ENCODE measurements around the gene PPARG.

Gene PPARG

DNA sequence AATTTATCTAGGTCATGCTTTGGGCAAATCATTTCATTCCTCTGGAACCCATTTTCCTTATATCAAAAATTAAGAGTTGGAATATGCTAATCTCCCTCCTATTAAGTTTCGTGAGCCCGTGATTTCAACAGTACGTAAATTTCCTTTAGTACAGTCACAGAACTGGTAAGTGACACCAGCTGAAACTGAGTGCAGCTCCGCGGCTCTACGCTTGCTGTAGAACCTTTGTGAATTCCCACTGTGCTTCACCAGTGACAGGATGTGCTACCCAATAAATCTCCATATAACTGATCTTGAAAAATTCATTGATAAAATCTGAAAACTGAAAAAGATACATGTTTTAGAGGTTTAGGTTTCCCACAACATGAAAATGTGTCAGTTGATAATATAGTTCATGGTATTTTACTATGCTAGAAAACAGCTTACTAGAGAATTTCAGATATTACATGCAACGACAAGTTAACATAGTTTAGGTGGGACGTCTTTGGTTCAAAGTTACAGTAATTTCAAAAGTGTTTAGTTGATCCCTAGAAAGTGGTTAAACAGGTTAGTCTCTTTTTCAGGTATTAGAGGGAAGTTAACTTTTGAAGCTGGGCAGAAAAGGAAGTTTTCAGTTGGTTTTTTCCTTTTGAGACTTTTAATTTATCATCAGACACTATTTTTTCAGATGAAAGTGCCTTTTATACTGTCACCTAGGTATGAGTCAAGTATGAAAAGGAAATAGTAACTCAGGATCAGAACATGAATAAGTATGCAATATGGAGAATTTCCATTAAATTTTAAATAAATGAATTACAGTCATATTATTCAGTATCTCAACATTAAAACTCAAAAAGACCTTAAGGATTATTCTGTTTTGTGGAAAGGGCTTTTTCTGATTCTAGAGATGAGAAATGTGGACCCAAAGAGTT, 57.0 kb downstream of the PPARG start:
- DNase-seq, result no peak

DNA sequence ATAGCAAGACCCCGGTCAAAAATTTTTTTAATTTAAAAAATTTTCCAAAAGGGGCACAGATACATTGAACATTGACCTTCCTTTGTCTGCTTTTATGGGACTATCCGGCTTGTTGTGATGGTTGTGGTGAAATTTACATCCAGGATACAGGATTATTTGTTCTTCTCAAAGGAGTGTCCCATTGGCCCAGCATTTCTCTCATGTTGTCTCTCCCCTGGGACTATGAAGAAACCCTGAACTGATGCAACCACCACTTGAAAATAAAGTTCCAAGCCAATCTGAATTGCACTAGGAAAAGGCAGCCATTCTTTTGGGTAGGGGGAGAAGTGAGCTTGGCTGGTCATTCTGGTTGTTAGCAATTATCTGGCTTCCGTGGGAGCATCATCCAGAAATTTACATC, 58.4 kb downstream of the PPARG start:
- no peak for DNase-seq

DNA sequence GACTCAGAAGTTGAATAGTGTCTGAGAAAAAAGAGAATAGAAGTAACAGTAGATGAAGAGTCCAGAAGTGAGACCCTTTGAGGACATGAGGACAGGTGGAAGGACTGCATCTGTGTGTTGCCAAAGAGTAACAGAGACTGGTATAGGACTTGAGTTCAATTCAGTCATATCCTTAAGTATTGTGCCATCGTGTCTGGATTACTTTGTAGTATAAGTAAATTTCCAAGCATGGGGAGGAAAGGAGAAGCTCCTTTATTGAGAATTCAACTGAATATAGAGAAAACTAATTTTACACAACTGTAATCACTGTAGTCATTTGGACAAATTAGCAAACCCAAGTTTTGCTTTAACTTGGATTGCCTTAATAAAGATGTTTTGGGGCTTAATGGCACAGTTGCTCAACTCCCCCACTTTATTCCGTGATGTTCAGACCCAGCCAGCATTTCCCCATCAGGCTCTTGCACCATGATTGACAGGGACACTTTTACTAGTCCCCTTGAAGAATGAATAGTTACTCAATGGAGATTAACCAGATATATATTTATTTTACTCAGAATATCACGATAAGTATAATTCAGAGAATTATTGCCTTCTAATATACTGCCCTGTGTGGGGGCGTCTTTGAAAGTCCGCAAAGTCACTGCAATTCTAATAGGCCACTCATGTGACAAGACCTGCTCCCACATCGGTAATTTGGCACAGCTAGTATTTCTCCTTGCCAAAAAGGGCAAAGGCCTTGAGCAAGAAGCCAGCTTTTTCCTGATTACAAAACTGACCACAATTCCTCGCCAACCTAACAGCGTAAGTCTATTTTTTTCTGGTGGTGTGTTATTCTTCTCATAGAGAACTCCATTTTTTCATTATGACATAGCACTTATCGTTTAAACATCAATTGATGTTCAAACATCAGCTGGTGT, 61.3 kb downstream of the PPARG start:
- DNase-seq, result no peak

DNA sequence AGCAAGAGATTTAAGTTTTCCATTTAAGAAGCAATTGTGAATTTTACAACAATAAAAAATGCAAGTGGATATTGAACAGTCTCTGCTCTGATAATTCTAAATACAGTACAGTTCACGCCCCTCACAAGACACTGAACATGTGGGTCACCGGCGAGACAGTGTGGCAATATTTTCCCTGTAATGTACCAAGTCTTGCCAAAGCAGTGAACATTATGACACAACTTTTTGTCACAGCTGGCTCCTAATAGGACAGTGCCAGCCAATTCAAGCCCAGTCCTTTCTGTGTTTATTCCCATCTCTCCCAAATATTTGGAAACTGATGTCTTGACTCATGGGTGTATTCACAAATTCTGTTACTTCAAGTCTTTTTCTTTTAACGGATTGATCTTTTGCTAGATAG, 62.3 kb downstream of the PPARG start:
- no peak for DNase-seq

DNA sequence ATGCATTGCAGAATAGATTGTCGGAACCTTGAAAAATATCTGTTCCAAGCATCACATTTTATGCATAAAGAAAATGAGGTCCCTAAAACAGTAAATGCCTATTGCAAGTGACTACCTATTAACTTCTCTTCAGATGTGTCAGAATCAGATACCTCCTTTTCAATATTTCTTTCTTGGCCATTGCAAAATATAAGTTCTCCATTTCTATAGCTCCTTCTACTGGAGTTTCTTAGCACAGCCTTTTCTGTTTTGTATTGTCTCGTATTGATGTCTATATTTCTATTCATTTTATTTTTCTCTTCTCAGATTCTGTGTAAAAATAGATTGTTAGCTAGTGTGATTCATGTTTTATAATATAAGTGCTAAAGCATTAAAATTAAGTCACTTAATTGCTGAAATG, 63.4 kb downstream of the PPARG start:
- no peak for DNase-seq

DNA sequence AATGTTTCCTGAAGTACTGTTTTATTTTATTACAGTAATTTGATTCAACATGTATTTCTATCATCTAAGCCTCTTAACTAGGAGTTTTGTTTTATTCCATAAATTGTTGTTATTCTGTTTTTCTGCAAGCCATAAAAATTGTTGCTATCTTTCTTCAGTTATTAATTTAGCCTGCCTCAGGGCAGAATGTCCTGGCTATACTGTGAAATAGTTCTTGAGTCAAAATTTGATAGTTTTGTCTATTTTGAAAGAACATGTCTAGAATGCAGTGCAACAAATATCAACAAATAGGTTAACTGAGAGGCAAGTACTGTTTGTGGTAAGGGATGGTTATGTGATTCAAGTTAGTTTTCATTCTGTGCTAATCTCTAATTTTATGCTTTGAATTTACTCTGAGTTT, 63.9 kb downstream of the PPARG start:
- no peak for DNase-seq

DNA sequence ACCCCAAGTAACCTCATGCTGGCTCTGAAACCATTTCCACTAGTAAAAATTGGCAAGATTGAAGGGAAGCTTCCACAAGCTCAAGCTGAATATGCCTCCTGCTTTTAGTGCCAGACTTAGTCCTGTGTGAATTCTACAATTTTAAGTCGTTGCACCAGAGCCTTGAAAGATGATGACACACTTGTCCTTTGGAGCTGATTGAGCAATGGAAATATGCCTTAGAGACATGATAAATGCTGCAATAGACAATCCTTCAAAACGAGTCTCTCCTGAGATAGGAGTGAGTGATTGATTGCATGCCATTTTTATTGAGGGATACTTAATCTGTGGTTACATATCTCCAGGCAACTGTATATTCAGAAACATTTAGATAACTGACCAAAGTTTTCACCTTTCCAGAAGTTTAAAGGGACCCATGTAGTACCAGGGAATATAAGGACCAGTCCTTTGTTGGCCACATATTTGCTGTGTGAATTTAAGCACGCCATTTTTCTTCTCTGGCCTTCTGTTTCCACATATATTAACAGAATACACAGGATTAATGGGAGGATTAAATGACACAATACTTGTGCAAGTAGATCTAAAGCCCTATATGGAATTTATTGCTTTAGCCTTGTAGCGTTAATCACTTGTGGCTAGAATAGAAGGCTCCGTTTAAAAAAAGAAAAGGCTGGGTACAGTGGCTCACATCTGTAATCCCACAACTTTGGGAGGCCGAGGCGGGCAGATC, 65.1 kb downstream of the PPARG start:
- DNase-seq, result no peak

DNA sequence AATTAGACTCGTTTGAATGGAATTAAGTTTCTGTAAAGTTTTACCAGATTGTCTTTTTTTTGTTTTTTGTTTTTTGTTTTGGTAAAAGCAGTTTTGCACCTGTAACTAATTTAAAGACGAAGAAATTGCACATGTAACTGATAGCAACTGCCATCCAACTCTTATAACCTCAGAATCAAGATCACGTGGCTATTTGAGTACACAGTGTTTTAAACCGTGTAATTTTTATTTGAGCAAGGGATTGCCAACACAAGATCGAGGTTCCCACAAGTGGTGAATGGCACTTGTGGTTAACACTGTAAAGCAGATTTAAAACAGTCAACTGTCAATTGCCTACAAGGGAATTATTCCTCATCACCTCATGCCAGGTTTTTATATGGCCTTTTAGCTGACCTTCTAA, 67.3 kb downstream of the PPARG start:
- no peak for DNase-seq

DNA sequence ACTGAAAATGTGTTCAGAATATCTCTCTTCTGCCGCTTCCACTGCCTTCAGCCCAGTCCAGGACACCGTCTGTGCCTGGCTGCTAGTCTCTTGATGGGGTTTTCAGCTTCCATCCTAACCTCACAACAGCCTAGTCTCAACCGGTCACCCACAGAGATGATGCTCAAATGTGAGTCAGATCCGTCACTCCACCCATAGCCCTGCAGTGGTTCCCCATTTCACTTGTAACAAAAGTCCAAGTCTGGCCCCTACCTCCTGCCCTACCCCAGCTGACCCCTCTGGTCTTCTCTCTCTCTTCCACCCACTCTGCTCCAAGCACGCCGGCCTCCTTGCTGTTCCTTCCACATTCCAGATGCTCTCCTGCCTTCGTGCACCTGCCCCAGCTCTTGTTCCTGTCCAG, 68.1 kb downstream of the PPARG start:
- no peak for DNase-seq

DNA sequence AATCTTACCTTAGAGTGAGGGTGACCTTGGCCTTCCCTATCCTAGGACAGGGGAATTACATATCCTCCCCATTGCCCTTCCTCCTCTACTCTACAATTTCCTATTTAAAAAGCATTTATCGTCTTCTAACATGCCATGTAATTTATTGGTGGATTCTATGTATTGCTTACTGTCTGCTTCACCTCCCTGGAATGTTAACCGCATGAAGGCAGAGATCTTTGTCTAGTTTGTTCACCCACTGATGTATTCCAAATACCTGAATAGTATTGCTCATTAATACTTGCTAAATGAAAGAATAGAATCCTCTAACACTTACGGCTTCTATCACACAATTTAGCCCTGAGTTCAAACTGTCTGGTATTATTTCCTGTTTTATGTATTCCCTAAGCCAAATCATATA, 68.6 kb downstream of the PPARG start:
- no peak for DNase-seq

DNA sequence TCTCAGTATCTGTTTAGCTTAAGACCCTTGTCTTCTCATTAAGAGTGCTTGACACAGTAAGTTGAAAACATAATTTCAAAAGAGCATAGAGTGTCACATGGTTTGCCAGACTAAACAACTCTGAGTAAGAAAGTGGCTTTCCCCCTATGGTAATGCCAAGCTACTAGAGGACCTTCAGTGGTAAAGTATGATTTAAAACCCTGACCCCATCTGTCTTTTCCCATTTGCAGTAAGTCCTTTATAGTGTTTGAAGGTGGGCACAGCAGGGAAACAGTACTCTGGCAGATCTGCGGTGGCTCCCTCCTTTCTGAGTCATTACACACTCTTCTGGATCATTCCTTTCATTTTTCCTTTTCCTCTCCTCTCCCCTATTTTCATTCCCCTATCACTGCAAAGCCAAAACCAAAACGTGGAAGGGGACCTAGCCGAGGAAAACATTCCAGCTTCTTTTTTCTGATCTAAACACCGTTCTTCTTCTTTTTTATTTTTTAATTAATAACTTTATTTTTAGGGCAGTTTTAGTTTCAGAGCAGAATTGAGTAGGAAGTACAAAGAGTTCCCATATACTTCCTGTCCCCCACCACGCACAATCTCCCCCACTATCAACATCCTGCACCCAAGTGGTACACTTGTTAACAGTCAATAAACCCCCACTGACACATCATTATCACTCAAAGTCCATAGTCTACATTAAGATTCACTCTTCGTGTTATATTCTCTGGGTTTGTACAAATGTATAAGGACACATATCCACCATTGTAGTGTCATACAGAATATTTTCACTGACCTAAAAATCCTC, 74.7 kb downstream of the PPARG start:
- no peak for DNase-seq

DNA sequence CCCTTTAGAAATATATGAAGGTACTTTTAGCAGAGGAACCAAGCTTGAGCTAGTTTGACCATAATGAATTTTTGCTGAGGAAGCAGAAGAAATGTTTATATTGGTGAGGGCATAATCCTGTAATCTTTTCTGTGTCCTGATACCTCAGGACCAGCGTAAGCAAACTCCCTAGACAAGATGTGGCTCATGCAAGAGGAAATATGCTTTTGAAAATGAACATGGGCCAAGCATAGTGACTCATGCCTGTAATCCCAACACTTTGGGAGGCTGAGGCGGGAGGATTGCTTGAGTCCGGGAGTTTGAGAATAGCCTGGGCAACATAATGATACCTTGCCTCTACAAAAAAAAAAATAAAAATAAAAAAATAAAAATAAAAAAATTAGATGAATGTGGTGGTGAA, 78.5 kb downstream of the PPARG start:
- no peak for DNase-seq

DNA sequence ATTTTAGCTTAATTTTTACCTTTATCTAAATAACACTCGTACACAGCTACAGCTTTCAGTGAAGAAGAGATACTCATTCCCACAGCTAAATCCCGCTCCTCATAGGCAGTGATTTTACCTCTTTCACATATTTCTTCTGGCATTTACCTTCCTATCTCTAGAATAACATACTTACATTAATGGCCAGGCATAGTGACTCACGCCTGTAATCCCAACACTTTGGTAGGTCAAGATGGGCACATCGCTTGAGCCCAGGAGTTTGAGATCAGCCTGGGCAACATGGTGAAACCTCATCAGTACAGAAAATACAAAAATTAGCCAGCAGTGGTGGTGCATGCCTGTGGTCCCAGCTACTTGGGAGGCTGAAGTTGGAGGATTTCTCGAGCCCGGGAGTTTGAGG, 80.2 kb downstream of the PPARG start:
- DNase-seq, result no peak

DNA sequence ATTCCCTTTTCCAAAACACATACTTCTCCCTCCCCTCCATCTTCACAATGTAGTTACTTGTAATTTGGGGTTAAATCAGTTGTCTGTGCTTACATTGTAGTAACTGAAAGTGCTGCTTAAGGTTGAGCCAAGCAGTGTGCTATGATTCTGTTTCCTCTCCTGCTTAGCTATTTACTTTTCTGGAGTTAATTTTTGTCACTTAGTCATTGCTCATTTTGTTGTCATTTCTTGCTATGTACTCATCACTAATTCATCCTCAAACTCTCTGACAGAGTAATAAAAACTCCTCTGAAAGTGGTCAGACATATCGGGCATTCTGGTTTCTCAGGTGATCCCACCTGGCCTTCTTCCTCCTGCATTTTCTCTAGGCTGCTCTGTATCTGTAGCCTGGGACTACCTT, 80.7 kb downstream of the PPARG start:
- no peak for DNase-seq

DNA sequence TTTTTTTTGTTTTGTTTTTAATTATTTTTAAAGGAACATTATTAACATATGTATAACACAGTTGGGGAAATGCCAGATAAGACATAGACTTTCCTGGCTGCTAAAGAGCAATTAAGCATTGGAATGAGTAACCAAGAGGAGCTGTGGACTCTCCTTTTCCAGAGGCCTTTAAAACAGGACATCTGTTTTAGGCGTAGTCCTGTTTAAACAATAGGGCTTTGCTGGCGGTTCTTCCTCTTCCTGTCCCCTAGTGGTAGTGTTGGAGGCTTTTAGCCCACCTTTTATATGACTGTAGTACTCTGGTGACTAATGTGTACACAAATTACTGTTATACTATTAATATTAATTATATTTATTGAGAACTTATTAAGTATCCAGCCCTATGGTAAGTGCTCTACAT, 81.9 kb downstream of the PPARG start:
- DNase-seq, result no peak

DNA sequence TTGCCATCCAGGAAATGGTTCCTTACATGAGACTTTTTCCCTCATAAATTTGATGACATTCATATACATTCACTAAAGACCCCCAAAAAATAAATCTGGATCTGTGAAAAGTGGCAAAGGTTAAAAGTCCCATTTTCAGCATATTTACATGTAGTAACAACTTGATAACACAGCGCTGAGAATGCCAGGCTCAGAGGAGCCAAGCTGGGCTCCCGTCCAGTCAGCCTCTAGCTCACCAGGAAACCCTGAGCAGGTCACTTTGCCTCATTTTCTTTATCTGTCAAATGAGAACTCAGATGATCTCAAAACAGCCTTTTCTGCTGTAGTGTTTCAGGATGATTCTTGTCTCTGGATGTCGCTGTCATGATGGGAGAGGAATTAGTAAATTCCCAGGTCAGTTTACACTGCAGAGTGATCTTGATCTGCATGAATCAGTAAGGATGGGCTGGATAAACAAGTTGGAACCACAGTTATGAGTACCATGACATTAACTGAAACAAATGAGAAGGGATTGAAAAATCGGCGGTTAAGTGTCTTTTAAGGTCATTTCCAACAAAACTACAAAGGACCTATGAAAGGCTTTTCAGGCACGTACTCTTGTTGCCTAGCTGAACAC, 82.8 kb downstream of the PPARG start:
- no peak for DNase-seq

DNA sequence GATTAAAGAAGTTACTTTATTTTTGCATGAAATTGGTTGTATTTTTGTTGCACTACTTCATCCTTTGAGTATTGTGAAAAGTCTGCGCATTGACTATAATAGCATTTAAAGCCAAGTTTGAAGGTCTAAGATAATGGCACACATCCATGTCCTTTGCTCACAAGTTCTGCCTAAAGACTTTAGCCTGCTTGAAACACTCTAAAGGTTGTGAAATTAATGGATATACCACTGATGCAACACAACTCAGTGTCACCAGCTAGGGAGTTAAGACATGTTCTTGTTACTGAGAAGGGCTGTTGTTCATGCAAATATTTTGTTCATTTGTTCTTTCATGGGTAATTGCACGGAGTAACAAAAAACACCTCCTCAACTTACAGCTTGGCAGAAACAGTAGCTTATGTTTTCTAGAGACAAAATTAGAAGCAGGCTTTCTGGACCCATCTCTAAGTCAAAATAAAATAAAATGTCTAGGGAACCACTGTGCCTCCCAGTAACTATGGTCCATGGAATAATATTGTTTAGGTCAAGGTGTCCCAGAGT, 83.9 kb downstream of the PPARG start:
- DNase-seq, result no peak

DNA sequence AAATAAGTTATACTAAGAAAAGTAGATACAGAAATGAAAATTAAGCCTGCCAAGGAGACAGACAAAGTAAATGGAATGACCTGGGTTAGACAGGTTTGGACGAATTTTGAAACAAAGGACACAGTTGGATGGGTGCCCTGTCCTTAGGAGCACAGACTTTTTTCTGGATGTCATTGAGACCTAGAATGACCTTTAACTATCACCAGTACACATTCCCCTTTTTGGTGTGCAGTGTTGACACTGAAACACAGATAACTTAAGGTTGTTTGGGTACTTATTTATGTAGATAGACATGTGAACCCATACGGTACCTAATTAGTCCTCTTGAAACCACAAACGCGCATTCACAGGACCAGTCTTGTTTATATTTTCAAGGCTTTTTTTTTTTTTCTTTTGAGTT, 86.7 kb downstream of the PPARG start:
- DNase-seq, result no peak

DNA sequence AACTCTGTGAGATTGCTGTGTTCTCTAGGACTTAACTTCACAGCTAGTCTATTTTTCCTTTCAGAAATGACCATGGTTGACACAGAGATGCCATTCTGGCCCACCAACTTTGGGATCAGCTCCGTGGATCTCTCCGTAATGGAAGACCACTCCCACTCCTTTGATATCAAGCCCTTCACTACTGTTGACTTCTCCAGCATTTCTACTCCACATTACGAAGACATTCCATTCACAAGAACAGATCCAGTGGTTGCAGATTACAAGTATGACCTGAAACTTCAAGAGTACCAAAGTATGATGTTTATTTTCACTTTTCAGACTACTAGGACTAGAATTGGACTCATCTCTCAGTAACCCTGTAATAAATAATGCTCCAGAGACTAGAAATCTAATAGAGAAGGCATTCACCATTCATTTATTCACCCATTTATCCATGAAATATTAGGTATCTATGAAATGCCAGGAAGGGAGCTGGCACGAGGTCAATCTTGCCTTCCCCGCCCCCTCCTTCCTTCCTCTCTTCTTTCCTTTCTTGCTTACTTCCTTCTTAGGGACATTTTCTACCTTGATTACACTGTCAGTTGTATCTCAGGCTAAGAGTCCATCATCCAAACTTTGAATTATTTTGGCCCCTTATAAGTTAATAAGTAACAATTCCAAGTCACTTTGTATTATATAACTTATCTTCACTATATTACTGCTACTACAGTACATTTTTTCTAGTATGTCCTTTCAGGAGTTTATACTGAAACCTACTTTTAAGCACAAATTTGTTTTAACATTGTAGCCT, 91.0 kb downstream of the PPARG start:
- DNase-seq, result no peak

DNA sequence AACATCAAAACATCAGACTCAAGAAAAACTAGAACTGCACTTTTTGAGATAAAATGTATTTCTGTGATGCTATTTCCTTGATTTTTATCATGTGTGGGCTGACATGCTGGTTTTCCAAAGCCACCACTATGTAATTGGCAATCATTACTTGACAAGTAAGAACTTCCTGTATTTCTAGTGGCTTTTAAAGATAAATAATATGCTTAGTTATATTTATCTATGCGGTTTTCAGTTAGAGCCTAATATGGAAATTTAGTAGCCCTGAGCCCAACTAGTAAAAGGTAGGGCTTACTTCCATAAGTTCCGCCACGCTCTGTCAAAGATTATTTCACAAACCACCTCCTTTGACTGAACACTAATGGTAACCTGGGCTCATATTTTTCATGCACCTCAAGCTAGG, 91.6 kb downstream of the PPARG start:
- no peak for DNase-seq

DNA sequence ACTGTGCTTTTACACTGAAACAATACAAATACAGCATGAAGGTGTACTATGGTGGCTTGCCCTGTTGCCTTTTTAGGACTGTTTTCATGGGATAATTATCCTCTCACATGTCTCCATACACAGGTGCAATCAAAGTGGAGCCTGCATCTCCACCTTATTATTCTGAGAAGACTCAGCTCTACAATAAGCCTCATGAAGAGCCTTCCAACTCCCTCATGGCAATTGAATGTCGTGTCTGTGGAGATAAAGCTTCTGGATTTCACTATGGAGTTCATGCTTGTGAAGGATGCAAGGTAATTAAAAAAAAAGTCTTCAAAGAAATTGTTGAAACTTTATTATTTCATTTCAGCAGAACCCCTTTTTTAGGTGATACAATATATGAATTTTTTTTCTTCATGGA, 92.3 kb downstream of the PPARG start:
- no peak for DNase-seq

All from T1000 (cell line).